K562 (cell line): ENCODE data around the gene SLC20A1. TPM values are rescaled to one million over a fixed set of nuclear protein-coding genes. Genes with fewer than 3 reads are reported as not detected.
A peak's percentile ranks its signal among the peaks of the same experiment; 100 is the strongest.

ENCODE experiments used
- BHLHE40 ChIP-seq: IDR thresholded peaks from 2 replicates; pipeline ENCODE4 v1.6.1; 2011; ENCODE audit warnings: low read length, improper control_type of control experiment
- CC2D1A ChIP-seq: fragments of 450-650 bp; IDR thresholded peaks from 2 replicates; pipeline ENCODE4 v1.6.1; 2017; ENCODE audit warnings: mild to moderate bottlenecking
- CSDE1 ChIP-seq, 2 experiments: fragments of 450-650 bp; IDR thresholded peaks; 2 replicates each; pipeline ENCODE4 v1.6.1; 2016; ENCODE audit warnings: mild to moderate bottlenecking in 1 of 2
- CTBP1 ChIP-seq: fragments of 450-650 bp; IDR thresholded peaks from 2 replicates; pipeline ENCODE4 v1.6.1; 2016; ENCODE audit warnings: borderline replicate concordance
- L3MBTL2 ChIP-seq: fragments of 450-650 bp; IDR thresholded peaks from 2 replicates; pipeline ENCODE4 v1.6.1; 2016; ENCODE audit warnings: mild to moderate bottlenecking, moderate library complexity
- NRF1 ChIP-seq, 2 experiments: fragments of 450-650 bp; IDR thresholded peaks in 1 of 2; conservative IDR thresholded peaks in 1 of 2; 2 replicates each; pipeline ENCODE4 v1.6.1; 2014; ENCODE audit warnings: mild to moderate bottlenecking in 2 of 2
- TOE1 ChIP-seq, 2 experiments: fragments of 450-650 bp in 1 of 2; sonication (generic) in 1 of 2; formaldehyde crosslinking in 1 of 2; IDR thresholded peaks; 2 replicates each; pipeline versions ENCODE4 v1.7.1 to v1.8.0; 2016 to 2022; ENCODE audit warnings: borderline replicate concordance in 2 of 2, mild to moderate bottlenecking in 2 of 2, antibody characterized with exemption in 1 of 2, inconsistent platforms in 1 of 2, low read depth in 1 of 2, missing genetic modification reagents in 1 of 2, moderate library complexity in 1 of 2
- ZKSCAN8 ChIP-seq: fragments of 200-800 bp; sonication (Bioruptor generic); IDR thresholded peaks from 2 replicates; pipeline ENCODE4 v1.6.1; 2016; ENCODE audit warnings: missing genetic modification characterization, missing compliant biosample characterization
- ZNF124 ChIP-seq: sonication (generic); formaldehyde crosslinking; IDR thresholded peaks from 2 replicates; pipeline ENCODE4 v1.8.1; 2022; ENCODE audit warnings: missing genetic modification reagents
- ZNF444 ChIP-seq: fragments of 250-450 bp; sonication (Bioruptor Pico); IDR thresholded peaks from 2 replicates; pipeline ENCODE4 v1.4.0; 2020; ENCODE audit warnings: mild to moderate bottlenecking, moderate library complexity
- polyA plus RNA-seq, 8 experiments: library from polyadenylated mRNA; depleted of rRNA in 4 of 8; stranded (reverse) in 5 of 8; unstranded in 3 of 8; fragments of >200 nt; fragmentation: Nextera tagmentation in 2 of 8; fragmentation: Illumina TruSeq in 1 of 8; extraction: Ambion mirVana in 2 of 8; extraction: Trizol in 1 of 8; gene quantifications; 2 replicates each; pipeline versions ENCODE4 v1.2.1 to v1.2.3, GENCODE V29; 2011 to 2014; ENCODE audit warnings: inconsistent platforms in 1 of 8, missing spikeins in 1 of 8
- total RNA-seq, 7 experiments: library from RNA; depleted of rRNA in 6 of 7; stranded (reverse); fragments of >200 nt in 6 of 7; fragmentation: Illumina TruSeq in 2 of 7; extraction: Trizol in 2 of 7; gene quantifications; 2 replicates each; pipeline versions ENCODE4 v1.2.1 to v1.2.3, GENCODE V29; 2011 to 2021; ENCODE audit warnings: low replicate concordance in 1 of 7
- TF ChIP-seq, protein P1 (sequence below): fragments of 450-650 bp; IDR thresholded peaks from 2 replicates; pipeline ENCODE4 v1.6.1; 2018; ENCODE audit not compliant: partially characterized antibody
- TF ChIP-seq, protein P2 (sequence below): fragments of 450-650 bp; formaldehyde crosslinking; IDR thresholded peaks from 2 replicates; pipeline ENCODE4 v1.4.0; 2022; ENCODE audit warnings: missing genetic modification characterization
- TF ChIP-seq, protein P3 (sequence below): fragments of 450-650 bp; formaldehyde crosslinking; IDR thresholded peaks from 2 replicates; pipeline ENCODE4 v1.4.0; 2020; ENCODE audit warnings: mild to moderate bottlenecking, moderate library complexity
- TF ChIP-seq, protein P4 (sequence below): IDR thresholded peaks from 3 replicates; pipeline ENCODE4 v1.6.1; 2011; ENCODE audit warnings: borderline replicate concordance, mild to moderate bottlenecking; ENCODE audit not compliant: insufficient read length, insufficient read depth
- TF ChIP-seq, protein P5 (sequence below): sonication (generic); formaldehyde crosslinking; IDR thresholded peaks from 2 replicates; pipeline ENCODE4 v1.9.0; 2022; ENCODE audit warnings: mild to moderate bottlenecking, missing genetic modification reagents
- TF ChIP-seq, protein P6 (sequence below): fragments of 450-650 bp; formaldehyde crosslinking; IDR thresholded peaks from 2 replicates; pipeline ENCODE4 v1.4.0; 2020; ENCODE audit warnings: mild to moderate bottlenecking, moderate library complexity

The SLC20A1 gene
- total and polyA plus RNA-seq, 9 of the 15 experiments (the other 6 are each of a cell fraction or from before 2014, with no cell fraction given), result 53.8 to 150 (median 74.7) TPM

DNA sequence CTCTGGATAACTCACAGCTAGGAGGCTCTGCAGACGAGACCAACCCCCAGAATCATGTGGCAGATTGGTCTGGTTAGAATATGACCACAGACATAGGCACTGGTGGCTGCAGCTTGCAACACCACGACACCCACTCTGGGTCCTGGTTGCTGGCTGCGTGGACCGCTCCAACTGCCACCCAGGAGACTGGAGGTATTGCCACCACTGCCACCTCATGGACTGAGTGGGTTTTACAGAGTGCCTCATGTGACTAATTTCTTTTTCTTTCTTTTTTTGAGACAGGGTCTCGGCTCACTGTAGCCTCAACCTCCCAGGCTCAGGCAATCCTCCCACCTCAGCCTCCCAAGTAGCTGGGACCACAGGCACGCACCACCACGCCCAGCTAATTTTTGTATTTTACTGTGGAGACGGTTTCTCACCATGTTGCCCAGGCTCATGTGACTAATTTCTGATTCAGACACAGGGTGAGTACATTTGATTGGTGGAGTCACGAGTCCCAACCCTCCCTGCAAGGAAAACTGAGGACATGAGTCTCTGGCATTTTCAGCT lies 45.2 kb downstream of the SLC20A1 start (continued):
- TF ChIP-seq, protein P1, sequence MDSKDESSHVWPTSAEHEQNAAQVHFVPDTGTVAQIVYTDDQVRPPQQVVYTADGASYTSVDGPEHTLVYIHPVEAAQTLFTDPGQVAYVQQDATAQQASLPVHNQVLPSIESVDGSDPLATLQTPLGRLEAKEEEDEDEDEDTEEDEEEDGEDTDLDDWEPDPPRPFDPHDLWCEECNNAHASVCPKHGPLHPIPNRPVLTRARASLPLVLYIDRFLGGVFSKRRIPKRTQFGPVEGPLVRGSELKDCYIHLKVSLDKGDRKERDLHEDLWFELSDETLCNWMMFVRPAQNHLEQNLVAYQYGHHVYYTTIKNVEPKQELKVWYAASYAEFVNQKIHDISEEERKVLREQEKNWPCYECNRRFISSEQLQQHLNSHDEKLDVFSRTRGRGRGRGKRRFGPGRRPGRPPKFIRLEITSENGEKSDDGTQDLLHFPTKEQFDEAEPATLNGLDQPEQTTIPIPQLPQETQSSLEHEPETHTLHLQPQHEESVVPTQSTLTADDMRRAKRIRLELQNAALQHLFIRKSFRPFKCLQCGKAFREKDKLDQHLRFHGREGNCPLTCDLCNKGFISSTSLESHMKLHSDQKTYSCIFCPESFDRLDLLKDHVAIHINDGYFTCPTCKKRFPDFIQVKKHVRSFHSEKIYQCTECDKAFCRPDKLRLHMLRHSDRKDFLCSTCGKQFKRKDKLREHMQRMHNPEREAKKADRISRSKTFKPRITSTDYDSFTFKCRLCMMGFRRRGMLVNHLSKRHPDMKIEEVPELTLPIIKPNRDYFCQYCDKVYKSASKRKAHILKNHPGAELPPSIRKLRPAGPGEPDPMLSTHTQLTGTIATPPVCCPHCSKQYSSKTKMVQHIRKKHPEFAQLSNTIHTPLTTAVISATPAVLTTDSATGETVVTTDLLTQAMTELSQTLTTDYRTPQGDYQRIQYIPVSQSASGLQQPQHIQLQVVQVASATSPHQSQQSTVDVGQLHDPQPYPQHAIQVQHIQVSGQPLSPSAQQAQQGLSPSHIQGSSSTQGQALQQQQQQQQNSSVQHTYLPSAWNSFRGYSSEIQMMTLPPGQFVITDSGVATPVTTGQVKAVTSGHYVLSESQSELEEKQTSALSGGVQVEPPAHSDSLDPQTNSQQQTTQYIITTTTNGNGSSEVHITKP, result peak; percentile 59
- TF ChIP-seq, protein P2, sequence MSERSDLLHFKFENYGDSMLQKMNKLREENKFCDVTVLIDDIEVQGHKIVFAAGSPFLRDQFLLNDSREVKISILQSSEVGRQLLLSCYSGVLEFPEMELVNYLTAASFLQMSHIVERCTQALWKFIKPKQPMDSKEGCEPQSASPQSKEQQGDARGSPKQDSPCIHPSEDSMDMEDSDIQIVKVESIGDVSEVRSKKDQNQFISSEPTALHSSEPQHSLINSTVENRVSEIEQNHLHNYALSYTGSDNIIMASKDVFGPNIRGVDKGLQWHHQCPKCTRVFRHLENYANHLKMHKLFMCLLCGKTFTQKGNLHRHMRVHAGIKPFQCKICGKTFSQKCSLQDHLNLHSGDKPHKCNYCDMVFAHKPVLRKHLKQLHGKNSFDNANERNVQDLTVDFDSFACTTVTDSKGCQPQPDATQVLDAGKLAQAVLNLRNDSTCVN, result no peak
- no peak for TF ChIP-seq CTBP1
- no peak for TF ChIP-seq NRF1 (conservative IDR thresholded peaks at IDR 0.05 in 1 of 2, IDR thresholded peaks at IDR 0.05 in 1 of 2)
- no peak for TF ChIP-seq CSDE1 (IDR thresholded peaks at IDR 0.05)
- TF ChIP-seq, protein P3, sequence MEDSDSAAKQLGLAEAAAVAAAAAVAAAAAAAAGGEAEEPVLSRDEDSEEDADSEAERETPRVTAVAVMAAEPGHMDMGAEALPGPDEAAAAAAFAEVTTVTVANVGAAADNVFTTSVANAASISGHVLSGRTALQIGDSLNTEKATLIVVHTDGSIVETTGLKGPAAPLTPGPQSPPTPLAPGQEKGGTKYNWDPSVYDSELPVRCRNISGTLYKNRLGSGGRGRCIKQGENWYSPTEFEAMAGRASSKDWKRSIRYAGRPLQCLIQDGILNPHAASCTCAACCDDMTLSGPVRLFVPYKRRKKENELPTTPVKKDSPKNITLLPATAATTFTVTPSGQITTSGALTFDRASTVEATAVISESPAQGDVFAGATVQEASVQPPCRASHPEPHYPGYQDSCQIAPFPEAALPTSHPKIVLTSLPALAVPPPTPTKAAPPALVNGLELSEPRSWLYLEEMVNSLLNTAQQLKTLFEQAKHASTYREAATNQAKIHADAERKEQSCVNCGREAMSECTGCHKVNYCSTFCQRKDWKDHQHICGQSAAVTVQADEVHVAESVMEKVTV, result peak; percentile 63
- TF ChIP-seq ZNF124 (CRISPR knock-in tag), result no peak
- no peak for TF ChIP-seq ZNF444
- TF ChIP-seq, protein P4, sequence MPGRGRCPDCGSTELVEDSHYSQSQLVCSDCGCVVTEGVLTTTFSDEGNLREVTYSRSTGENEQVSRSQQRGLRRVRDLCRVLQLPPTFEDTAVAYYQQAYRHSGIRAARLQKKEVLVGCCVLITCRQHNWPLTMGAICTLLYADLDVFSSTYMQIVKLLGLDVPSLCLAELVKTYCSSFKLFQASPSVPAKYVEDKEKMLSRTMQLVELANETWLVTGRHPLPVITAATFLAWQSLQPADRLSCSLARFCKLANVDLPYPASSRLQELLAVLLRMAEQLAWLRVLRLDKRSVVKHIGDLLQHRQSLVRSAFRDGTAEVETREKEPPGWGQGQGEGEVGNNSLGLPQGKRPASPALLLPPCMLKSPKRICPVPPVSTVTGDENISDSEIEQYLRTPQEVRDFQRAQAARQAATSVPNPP, result no peak
- TF ChIP-seq L3MBTL2, result 0 out of 2 replicates have a peak, but pooled peaks have one; percentile 8
- TF ChIP-seq, protein P5, sequence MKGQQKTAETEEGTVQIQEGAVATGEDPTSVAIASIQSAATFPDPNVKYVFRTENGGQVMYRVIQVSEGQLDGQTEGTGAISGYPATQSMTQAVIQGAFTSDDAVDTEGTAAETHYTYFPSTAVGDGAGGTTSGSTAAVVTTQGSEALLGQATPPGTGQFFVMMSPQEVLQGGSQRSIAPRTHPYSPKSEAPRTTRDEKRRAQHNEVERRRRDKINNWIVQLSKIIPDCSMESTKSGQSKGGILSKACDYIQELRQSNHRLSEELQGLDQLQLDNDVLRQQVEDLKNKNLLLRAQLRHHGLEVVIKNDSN (CRISPR knock-in tag), result peak; percentile 77
- peak; percentile 58; the same call in 1 of the 2 replicates for TF ChIP-seq CC2D1A
- TF ChIP-seq ZKSCAN8 (CRISPR knock-in tag), result no peak
- 0 out of 2 replicates have a peak, but pooled peaks have one; percentile 6 for TF ChIP-seq BHLHE40
- TF ChIP-seq, protein P6, sequence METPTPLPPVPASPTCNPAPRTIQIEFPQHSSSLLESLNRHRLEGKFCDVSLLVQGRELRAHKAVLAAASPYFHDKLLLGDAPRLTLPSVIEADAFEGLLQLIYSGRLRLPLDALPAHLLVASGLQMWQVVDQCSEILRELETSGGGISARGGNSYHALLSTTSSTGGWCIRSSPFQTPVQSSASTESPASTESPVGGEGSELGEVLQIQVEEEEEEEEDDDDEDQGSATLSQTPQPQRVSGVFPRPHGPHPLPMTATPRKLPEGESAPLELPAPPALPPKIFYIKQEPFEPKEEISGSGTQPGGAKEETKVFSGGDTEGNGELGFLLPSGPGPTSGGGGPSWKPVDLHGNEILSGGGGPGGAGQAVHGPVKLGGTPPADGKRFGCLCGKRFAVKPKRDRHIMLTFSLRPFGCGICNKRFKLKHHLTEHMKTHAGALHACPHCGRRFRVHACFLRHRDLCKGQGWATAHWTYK (CRISPR knock-in tag), result peak; percentile 58; the same call in 1 of the 2 replicates
- 0 out of 2 replicates have a peak, but pooled peaks have one; percentile 52 for TF ChIP-seq TOE1 (IDR thresholded peaks at IDR 0.05; ENCODE audit: borderline replicate concordance)
- no peak for TF ChIP-seq TOE1 (CRISPR knock-in tag; IDR thresholded peaks at IDR 0.05; ENCODE audit: borderline replicate concordance, low read depth)
